LNCaP clone FGC (cell line): ENCODE results near the gene AHCYL1.

Experiments
- DNase-seq: peaks from one replicate; pipeline ENCODE4 v3.0.0-alpha.2; 2011; ENCODE audit warnings: low read depth
- H3K4me3 ChIP-seq: 2 replicates; pipeline ENCODE4 v1.5.1; 2011; ENCODE audit warnings: mild to moderate bottlenecking, low read depth, low read length, control low read depth
- CTCF ChIP-seq: IDR thresholded peaks from 2 replicates; pipeline ENCODE4 v1.5.1; 2012; ENCODE audit warnings: mild to moderate bottlenecking; ENCODE audit not compliant: control insufficient read depth, insufficient read depth; ENCODE audit errors: extremely low read depth

Gene AHCYL1

GRCh38 chr1:109974191-109974590, 10.4 kb upstream of the AHCYL1 start:
- no peak overlapping the region for H3K4me3 ChIP-seq
- TF ChIP-seq CTCF: no peak
- DNase-seq: no peak

GRCh38 chr1:109975718-109976117, 8.8 kb upstream of the AHCYL1 start:
- no peak for DNase-seq
- H3K4me3 ChIP-seq: no peak overlapping the region
- no peak for TF ChIP-seq CTCF

GRCh38 chr1:109976762-109977161, 7.8 kb upstream of the AHCYL1 start:
- no peak for TF ChIP-seq CTCF
- no peak for DNase-seq
- H3K4me3 ChIP-seq: no peak overlapping the region

GRCh38 chr1:109977225-109977624, 7.3 kb upstream of the AHCYL1 start:
- H3K4me3 ChIP-seq: no peak overlapping the region
- no peak for TF ChIP-seq CTCF
- DNase-seq: no peak

GRCh38 chr1:109977657-109978378, 6.7 kb upstream of the AHCYL1 start:
- DNase-seq: no peak
- no peak for TF ChIP-seq CTCF
- no peak overlapping the region for H3K4me3 ChIP-seq

- no peak overlapping the region for H3K4me3 ChIP-seq
- no peak for TF ChIP-seq CTCF
- no peak for DNase-seq
Measured at GRCh38 chr1:109978761-109979488, 5.6 kb upstream of the AHCYL1 start.
